HCT116 (cell line): ENCODE measurements around the gene STARD5. TPM values are rescaled to one million over a fixed set of nuclear protein-coding genes. Genes with fewer than 3 reads are reported as not detected.

Experiments
- ATAC-seq: fragments of 200-7000 bp; cut with Tn5 transposase; 2 replicates; pipeline ENCODE4 v1.9.1; 2020; ENCODE audit warnings: mild to moderate bottlenecking, moderate library complexity
- BruUV-seq: library from RNA; stranded (reverse); fragments of 400-500 nt; replicated peaks from 2 replicates; lab custom pipeline; 2021; lab: Mats Ljungman, UMichigan
- CTCF ChIA-PET: fragments of 300-600 bp; sonication (Branson Sonifier 250); formaldehyde crosslinking; loops from one replicate; lab custom pipeline; 2021; ENCODE audit warnings: antibody characterized with exemption; lab: Charles Lee
- POLR2A ChIA-PET: fragments of 300-600, 350-600 bp; sonication (Branson Sonifier 250); formaldehyde crosslinking; loops from one replicate; lab custom pipeline; 2021; ENCODE audit warnings: antibody characterized with exemption; lab: Charles Lee
- RAD21 ChIA-PET, 2 experiments: fragments of 300-600 bp; sonication (Branson Sonifier 250); formaldehyde crosslinking; loops; one replicate each; lab custom pipeline; 2023; ENCODE audit warnings: low total read pairs in 2 of 2; ENCODE audit not compliant: uncharacterized antibody in 2 of 2, unreplicated experiment in 2 of 2, low non-redundant PET in 1 of 2; lab: Charles Lee
- DNase-seq: peaks from one replicate; pipeline ENCODE4 v3.0.0-alpha.2; 2010; ENCODE audit warnings: low read depth, low spot score
- H2AFZ ChIP-seq: fragments of 200-600 bp; shearing (Covaris generic), sonication (generic); 2 replicates; pipeline ENCODE4 v1.6.1; 2017; ENCODE audit warnings: low read depth, mixed run types, mixed read lengths, antibody characterized with exemption, low read length; ENCODE audit not compliant: poor library complexity, severe bottlenecking
- H3K27ac ChIP-seq: 2 replicates; pipeline ENCODE4 v1.5.1; 2012; ENCODE audit warnings: low read depth, low read length
- H3K27me3 ChIP-seq: fragments of 200-600 bp; sonication (generic); 2 replicates; pipeline ENCODE4 v1.6.1; 2016; ENCODE audit warnings: mixed run types, low read length, mixed read lengths; ENCODE audit not compliant: insufficient read depth
- H3K36me3 ChIP-seq, 2 experiments: fragments of 200-500 bp in 1 of 2; fragments of 200-600 bp in 1 of 2; sonication (Bioruptor generic) in 1 of 2; sonication (generic) in 1 of 2; 2 replicates each; pipeline versions ENCODE4 v1.5.1 to v1.6.1; 2014 to 2016; ENCODE audit warnings: low read length in 2 of 2, inconsistent platforms in 1 of 2, mixed read lengths in 1 of 2, mixed run types in 1 of 2; ENCODE audit not compliant: insufficient read depth in 2 of 2, control insufficient read depth in 1 of 2
- H3K4me1 ChIP-seq, 2 experiments: fragments of 200-600 bp in 1 of 2; sonication (generic) in 1 of 2; 2 replicates each; pipeline versions ENCODE4 v1.5.1 to v1.6.1; 2012 to 2017; ENCODE audit warnings: low read length in 2 of 2, inconsistent platforms in 1 of 2, mild to moderate bottlenecking in 1 of 2, mixed read lengths in 1 of 2, mixed run types in 1 of 2, moderate library complexity in 1 of 2; ENCODE audit not compliant: insufficient read depth in 2 of 2, control insufficient read depth in 1 of 2
- H3K4me2 ChIP-seq: fragments of 200-600 bp; sonication (generic); 2 replicates; pipeline ENCODE4 v1.6.1; 2017; ENCODE audit warnings: mixed run types, low read length, mixed read lengths
- H3K4me3 ChIP-seq, 2 experiments: fragments of 200-600 bp in 1 of 2; sonication (generic) in 1 of 2; replicated peaks in 1 of 2; 2 replicates each; pipeline ENCODE4 v1.5.1; 2011 to 2016; ENCODE audit warnings: low read length in 2 of 2, control low read depth in 1 of 2, low read depth in 1 of 2, mild to moderate bottlenecking in 1 of 2, mixed read lengths in 1 of 2, mixed run types in 1 of 2
- H3K79me2 ChIP-seq: fragments of 200-600 bp; sonication (generic); 2 replicates; pipeline ENCODE4 v1.6.1; 2017; ENCODE audit warnings: mild to moderate bottlenecking, mixed run types, low read length, moderate library complexity, mixed read lengths; ENCODE audit not compliant: insufficient read depth
- H3K9ac ChIP-seq: fragments of 200-600 bp; sonication (generic); 2 replicates; pipeline ENCODE4 v1.6.1; 2016; ENCODE audit warnings: low read length, mixed read lengths
- H3K9me2 ChIP-seq: fragments of 200-600 bp; sonication (generic), shearing (Covaris generic); 2 replicates; pipeline ENCODE4 v1.6.1; 2017; ENCODE audit warnings: mixed run types, mild to moderate bottlenecking, moderate library complexity; ENCODE audit not compliant: insufficient read depth
- H3K9me3 ChIP-seq, 2 experiments: fragments of 200-500 bp in 1 of 2; fragments of 200-600 bp in 1 of 2; sonication (Bioruptor generic) in 1 of 2; sonication (generic) in 1 of 2; 2 replicates each; pipeline ENCODE4 v1.6.1; 2014 to 2017; ENCODE audit warnings: low read length in 2 of 2, mixed read lengths in 2 of 2, inconsistent platforms in 1 of 2, low read depth in 1 of 2, mild to moderate bottlenecking in 1 of 2, mixed run types in 1 of 2, moderate library complexity in 1 of 2; ENCODE audit not compliant: control insufficient read depth in 1 of 2, insufficient read depth in 1 of 2
- H4K20me1 ChIP-seq: fragments of 200-600 bp; sonication (generic), shearing (Covaris generic); 2 replicates; pipeline ENCODE4 v1.6.1; 2017; ENCODE audit warnings: mixed run types, mild to moderate bottlenecking, moderate library complexity; ENCODE audit not compliant: insufficient read depth
- CBX3 ChIP-seq: IDR thresholded peaks from 2 replicates; pipeline ENCODE4 v1.6.1; 2012; ENCODE audit warnings: low read depth
- EGR1 ChIP-seq: IDR thresholded peaks from 2 replicates; pipeline ENCODE4 v1.6.1; 2012; ENCODE audit warnings: low read depth
- ELF1 ChIP-seq: IDR thresholded peaks from 2 replicates; pipeline ENCODE4 v1.6.1; 2012; ENCODE audit warnings: low read depth, borderline replicate concordance
- EZH2 ChIP-seq: fragments of 200-600 bp; sonication (generic); IDR thresholded peaks from 2 replicates; pipeline ENCODE4 v1.6.1; 2017; ENCODE audit warnings: antibody characterized with exemption, mixed run types
- EZH2phosphoT487 ChIP-seq: fragments of 200-600 bp; IDR thresholded peaks from 2 replicates; pipeline ENCODE4 v1.6.1; 2018; ENCODE audit warnings: antibody characterized with exemption, borderline replicate concordance
- FOSL1 ChIP-seq: IDR thresholded peaks from 2 replicates; pipeline ENCODE4 v1.6.1; 2012; ENCODE audit warnings: low read depth
- JUND ChIP-seq: IDR thresholded peaks from 2 replicates; pipeline ENCODE4 v1.6.1; 2012
- POLR2A ChIP-seq: IDR thresholded peaks from 2 replicates; pipeline ENCODE4 v1.7.0; 2011; ENCODE audit warnings: borderline replicate concordance; ENCODE audit not compliant: insufficient read depth, insufficient read length; ENCODE audit errors: extremely low read depth
- RAD21 ChIP-seq: IDR thresholded peaks from 2 replicates; pipeline ENCODE4 v1.6.1; 2012; ENCODE audit warnings: low read depth, mild to moderate bottlenecking
- SIN3A ChIP-seq: IDR thresholded peaks from 2 replicates; pipeline ENCODE4 v1.6.1; 2012; ENCODE audit warnings: low read depth
- SP1 ChIP-seq: IDR thresholded peaks from 2 replicates; pipeline ENCODE4 v1.6.1; 2012; ENCODE audit warnings: low read depth
- SRF ChIP-seq: IDR thresholded peaks from 2 replicates; pipeline ENCODE4 v1.6.1; 2012; ENCODE audit warnings: low read depth
- YY1 ChIP-seq: IDR thresholded peaks from 2 replicates; pipeline ENCODE4 v1.6.1; 2011; ENCODE audit warnings: low read length, low read depth, moderate library complexity, mild to moderate bottlenecking; ENCODE audit not compliant: insufficient replicate concordance; ENCODE audit errors: extremely low read depth
- ZFX ChIP-seq: fragments of 450-650 bp; IDR thresholded peaks from 2 replicates; pipeline ENCODE4 v1.6.1; 2017
- ZNF274 ChIP-seq: fragments of 200-500 bp; sonication (Bioruptor generic); IDR thresholded peaks from 2 replicates; pipeline ENCODE4 v1.6.1; 2014; ENCODE audit warnings: mild to moderate bottlenecking, low read depth, low read length, inconsistent platforms
- intact Hi-C: fragments of 100-400 bp; cut with micrococcal nuclease; formaldehyde crosslinking; loops from 2 replicates; pipeline ENCODE4 v1.10.0; 2022
- total RNA-seq: library from RNA; stranded (reverse); gene quantifications from one replicate; pipeline ENCODE4 v1.2.1, GENCODE V29; 2021; ENCODE audit not compliant: unreplicated experiment
- TF ChIP-seq, protein P1 (sequence below): IDR thresholded peaks from 2 replicates; pipeline ENCODE4 v1.6.1; 2012; ENCODE audit warnings: low read depth
- TF ChIP-seq, protein P2 (sequence below): IDR thresholded peaks from 2 replicates; pipeline ENCODE4 v1.6.1; 2012
- TF ChIP-seq, protein P3 (sequence below): IDR thresholded peaks from 2 replicates; pipeline ENCODE4 v1.6.1; 2011; ENCODE audit warnings: mild to moderate bottlenecking, low read length, moderate library complexity; ENCODE audit not compliant: insufficient replicate concordance; ENCODE audit errors: extremely low read depth

STARD5 gene
- total RNA-seq, 1 experiment from 2014 or later: 4.0 TPM

DNA sequence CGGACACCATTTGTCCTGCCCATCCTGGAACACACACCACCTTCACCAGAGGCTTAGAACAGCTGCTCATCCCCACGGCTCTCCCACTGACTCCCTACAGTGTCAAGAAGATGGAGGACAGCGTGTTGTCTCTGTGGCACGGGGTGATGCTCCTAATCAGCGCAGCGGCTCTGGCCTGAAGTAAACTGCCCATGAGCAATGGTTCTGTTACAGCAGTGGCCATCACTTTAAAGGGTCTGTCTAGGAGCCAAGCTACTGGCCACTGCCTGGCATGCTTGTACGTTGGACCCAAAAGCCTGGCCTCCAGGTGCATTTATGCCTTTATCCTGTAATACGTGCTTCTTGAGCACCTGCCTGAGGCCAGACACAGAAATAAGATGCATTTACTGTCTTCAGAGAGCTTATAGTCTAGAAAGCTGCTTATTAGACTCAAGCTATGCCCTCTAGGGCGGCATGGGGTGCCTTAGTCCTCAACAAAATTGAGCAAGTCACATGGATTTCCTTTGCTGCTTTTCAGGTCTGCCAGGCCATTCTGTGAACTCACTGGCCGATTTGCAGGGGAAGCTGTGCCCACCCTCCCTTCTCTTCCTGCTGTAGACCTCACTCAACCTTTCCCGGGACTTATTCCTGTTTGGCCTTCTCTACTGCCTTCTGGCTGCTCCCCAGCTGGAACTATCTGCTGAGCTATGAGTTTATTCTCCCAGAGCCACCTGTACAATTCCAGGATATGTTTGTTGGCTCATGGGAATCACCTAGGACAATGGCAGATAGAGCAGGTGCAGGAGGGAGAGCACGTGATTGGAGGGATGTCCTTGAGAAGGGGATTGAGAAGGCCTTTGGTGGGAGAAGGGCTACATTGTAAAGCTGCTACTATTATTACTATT, 51.9 kb downstream of the STARD5 start:
- no peaks in the 10 kb centered on the region for H3K9me2 ChIP-seq
- H3K4me2 ChIP-seq: no peak overlapping the region
- no peaks in the 10 kb centered on the region for H3K36me3 ChIP-seq
- no peaks in the 10 kb centered on the region for H3K79me2 ChIP-seq
- H3K4me1 ChIP-seq: peaks cover 2 to 8% of the 10 kb centered on the region in 2 experiments; a peak in 2 of 4 replicates
- intact Hi-C loops: no loop called here
- TF ChIP-seq SIN3A (no peak), ELF1 (no peak), SRF (no peak), SP1 (no peak), ZFX (no peak), EZH2 (no peak), POLR2A (no peak), CBX3 (no peak), ZNF274 (no peak), JUND (no peak), RAD21 (no peak), FOSL1 (no peak), EZH2phosphoT487 (no peak), YY1 (no peak), EGR1 (no peak)
- TF ChIP-seq, protein P1, sequence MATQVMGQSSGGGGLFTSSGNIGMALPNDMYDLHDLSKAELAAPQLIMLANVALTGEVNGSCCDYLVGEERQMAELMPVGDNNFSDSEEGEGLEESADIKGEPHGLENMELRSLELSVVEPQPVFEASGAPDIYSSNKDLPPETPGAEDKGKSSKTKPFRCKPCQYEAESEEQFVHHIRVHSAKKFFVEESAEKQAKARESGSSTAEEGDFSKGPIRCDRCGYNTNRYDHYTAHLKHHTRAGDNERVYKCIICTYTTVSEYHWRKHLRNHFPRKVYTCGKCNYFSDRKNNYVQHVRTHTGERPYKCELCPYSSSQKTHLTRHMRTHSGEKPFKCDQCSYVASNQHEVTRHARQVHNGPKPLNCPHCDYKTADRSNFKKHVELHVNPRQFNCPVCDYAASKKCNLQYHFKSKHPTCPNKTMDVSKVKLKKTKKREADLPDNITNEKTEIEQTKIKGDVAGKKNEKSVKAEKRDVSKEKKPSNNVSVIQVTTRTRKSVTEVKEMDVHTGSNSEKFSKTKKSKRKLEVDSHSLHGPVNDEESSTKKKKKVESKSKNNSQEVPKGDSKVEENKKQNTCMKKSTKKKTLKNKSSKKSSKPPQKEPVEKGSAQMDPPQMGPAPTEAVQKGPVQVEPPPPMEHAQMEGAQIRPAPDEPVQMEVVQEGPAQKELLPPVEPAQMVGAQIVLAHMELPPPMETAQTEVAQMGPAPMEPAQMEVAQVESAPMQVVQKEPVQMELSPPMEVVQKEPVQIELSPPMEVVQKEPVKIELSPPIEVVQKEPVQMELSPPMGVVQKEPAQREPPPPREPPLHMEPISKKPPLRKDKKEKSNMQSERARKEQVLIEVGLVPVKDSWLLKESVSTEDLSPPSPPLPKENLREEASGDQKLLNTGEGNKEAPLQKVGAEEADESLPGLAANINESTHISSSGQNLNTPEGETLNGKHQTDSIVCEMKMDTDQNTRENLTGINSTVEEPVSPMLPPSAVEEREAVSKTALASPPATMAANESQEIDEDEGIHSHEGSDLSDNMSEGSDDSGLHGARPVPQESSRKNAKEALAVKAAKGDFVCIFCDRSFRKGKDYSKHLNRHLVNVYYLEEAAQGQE: no peak
- TF ChIP-seq, protein P2, sequence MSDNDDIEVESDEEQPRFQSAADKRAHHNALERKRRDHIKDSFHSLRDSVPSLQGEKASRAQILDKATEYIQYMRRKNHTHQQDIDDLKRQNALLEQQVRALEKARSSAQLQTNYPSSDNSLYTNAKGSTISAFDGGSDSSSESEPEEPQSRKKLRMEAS: no peak
- TF ChIP-seq, protein P3, sequence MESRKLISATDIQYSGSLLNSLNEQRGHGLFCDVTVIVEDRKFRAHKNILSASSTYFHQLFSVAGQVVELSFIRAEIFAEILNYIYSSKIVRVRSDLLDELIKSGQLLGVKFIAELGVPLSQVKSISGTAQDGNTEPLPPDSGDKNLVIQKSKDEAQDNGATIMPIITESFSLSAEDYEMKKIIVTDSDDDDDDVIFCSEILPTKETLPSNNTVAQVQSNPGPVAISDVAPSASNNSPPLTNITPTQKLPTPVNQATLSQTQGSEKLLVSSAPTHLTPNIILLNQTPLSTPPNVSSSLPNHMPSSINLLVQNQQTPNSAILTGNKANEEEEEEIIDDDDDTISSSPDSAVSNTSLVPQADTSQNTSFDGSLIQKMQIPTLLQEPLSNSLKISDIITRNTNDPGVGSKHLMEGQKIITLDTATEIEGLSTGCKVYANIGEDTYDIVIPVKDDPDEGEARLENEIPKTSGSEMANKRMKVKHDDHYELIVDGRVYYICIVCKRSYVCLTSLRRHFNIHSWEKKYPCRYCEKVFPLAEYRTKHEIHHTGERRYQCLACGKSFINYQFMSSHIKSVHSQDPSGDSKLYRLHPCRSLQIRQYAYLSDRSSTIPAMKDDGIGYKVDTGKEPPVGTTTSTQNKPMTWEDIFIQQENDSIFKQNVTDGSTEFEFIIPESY: no peak
- ATAC-seq: no peak
- no peaks in the 10 kb centered on the region for H4K20me1 ChIP-seq
- no peak overlapping the region for H3K27ac ChIP-seq
- no TSS peak for BruUV-seq
- ChIA-PET RAD21 (no interaction called here), CTCF (interaction anchor here (1.8 kb wide), 1 partner anchor 129 kb away, joined by 6 read pairs; no protein-coding TSS in a partner anchor), POLR2A (no interaction called here)
- no peak overlapping the region for H3K9ac ChIP-seq
- H3K4me3 ChIP-seq: no peak overlapping the region
- H2AFZ ChIP-seq: no peak overlapping the region
- no peaks in the 10 kb centered on the region for H3K9me3 ChIP-seq
- no peaks in the 10 kb centered on the region for H3K27me3 ChIP-seq
- no peak for DNase-seq
